GM18519 (cell line): ENCODE measurements around the gene PPP4R4.
"Not testable (repeated sequence)": the region's sequence is repeated elsewhere in the genome, so short reads cannot be mapped to it uniquely, and the experiment has no call there.

ENCODE experiments used
- ATAC-seq: cut with Tn5 transposase; IDR thresholded peaks from one replicate; pipeline ENCODE4 v1.9.1; 2021; ENCODE audit warnings: mild to moderate bottlenecking, moderate library complexity; ENCODE audit not compliant: unreplicated experiment, low FRiP score

The PPP4R4 gene

GRCh38 chr14:94175747-94176146 is 1.6 kb downstream of the PPP4R4 start:
- no peak for ATAC-seq

GRCh38 chr14:94176808-94177207 is 2.7 kb downstream of the PPP4R4 start:
- no peak for ATAC-seq

- no peak for ATAC-seq
Measured at GRCh38 chr14:94177806-94178205, 3.7 kb downstream of the PPP4R4 start.

GRCh38 chr14:94179244-94179643 is 5.1 kb downstream of the PPP4R4 start:
- ATAC-seq = no peak

GRCh38 chr14:94180655-94181271 is 6.6 kb downstream of the PPP4R4 start:
- ATAC-seq = peak; percentile 62

GRCh38 chr14:94181835-94182234 is 7.7 kb downstream of the PPP4R4 start:
- ATAC-seq = no peak

GRCh38 chr14:94192536-94192935 is 18.4 kb downstream of the PPP4R4 start:
- no peak for ATAC-seq

- no peak for ATAC-seq
Measured at GRCh38 chr14:94193776-94194175, 19.7 kb downstream of the PPP4R4 start.

- ATAC-seq = no peak
Measured at GRCh38 chr14:94196057-94196456, 21.9 kb downstream of the PPP4R4 start.

GRCh38 chr14:94203473-94204210 is 29.5 kb downstream of the PPP4R4 start:
- no peak for ATAC-seq

GRCh38 chr14:94213021-94213420 is 38.9 kb downstream of the PPP4R4 start:
- ATAC-seq = no peak

GRCh38 chr14:94213741-94214140 is 39.6 kb downstream of the PPP4R4 start:
- ATAC-seq = no peak

GRCh38 chr14:94217116-94217515 is 43.0 kb downstream of the PPP4R4 start:
- no peak for ATAC-seq

- ATAC-seq = not testable (repeated sequence)
Measured at GRCh38 chr14:94218198-94218886, 44.2 kb downstream of the PPP4R4 start.

GRCh38 chr14:94224040-94224439 is 49.9 kb downstream of the PPP4R4 start:
- ATAC-seq = no peak

- ATAC-seq = no peak
Measured at GRCh38 chr14:94225460-94226378, 51.6 kb downstream of the PPP4R4 start.

- no peak for ATAC-seq
Measured at GRCh38 chr14:94227029-94227428, 52.9 kb downstream of the PPP4R4 start.

- ATAC-seq = no peak
Measured at GRCh38 chr14:94237046-94237445, 62.9 kb downstream of the PPP4R4 start.

GRCh38 chr14:94237983-94238382 is 63.9 kb downstream of the PPP4R4 start:
- no peak for ATAC-seq

GRCh38 chr14:94239406-94239805 is 65.3 kb downstream of the PPP4R4 start:
- ATAC-seq = no peak

GRCh38 chr14:94244182-94244581 is 70.1 kb downstream of the PPP4R4 start:
- no peak for ATAC-seq
